ENCODE measurements around the gene MAP1B.

The MAP1B gene

GRCh38 chr5:72109625-72110024, 2.4 kb downstream of the MAP1B start:
- peak overlapping the region; percentile 96 for H3K9ac ChIP-seq (ENCODE audit: low read length)
- peak; percentile 27 for DNase-seq
- peaks cover 5 to 11% of the 10 kb centered on the region in 2 experiments for H3K36me3 ChIP-seq (ENCODE audit: control insufficient read depth in 1 of 2, insufficient read depth in 2 of 2, low read depth in 1 of 2, low read length in 2 of 2)
- H2BK12ac ChIP-seq (ENCODE audit: low read length in 2 of 2) = peak overlapping the region in 1 of 2 experiments; percentile 2
- H3K4me1 ChIP-seq (ENCODE audit: control insufficient read depth, insufficient read depth, low read depth, low read length) = peaks cover 7% of the 10 kb centered on the region
- peak overlapping the region; percentile 62 for H3K4me2 ChIP-seq (ENCODE audit: low read length, poor library complexity, severe bottlenecking)
- H3K23ac ChIP-seq (ENCODE audit: low read length in 2 of 2) = no peak overlapping the region
- no peak overlapping the region for H2AFZ ChIP-seq (ENCODE audit: low read depth, low read length)
- peaks cover 5% of the 10 kb centered on the region for H3K79me1 ChIP-seq (replicated peaks; ENCODE audit: low read length, poor library complexity, severe bottlenecking)
- peak overlapping the region in 1 of 2 experiments; percentile 98 for H3K4me3 ChIP-seq (ENCODE audit: insufficient read depth in 1 of 2, low read depth in 1 of 2, low read length in 2 of 2)
- no peak overlapping the region for H2BK120ac ChIP-seq (ENCODE audit: low read depth, low read length)
- H2BK5ac ChIP-seq (ENCODE audit: low read depth, low read length, poor library complexity, severe bottlenecking) = no peak overlapping the region
- 79% methylated on average over 8 of the region's 10 CpGs for WGBS
- H4K8ac ChIP-seq (ENCODE audit: low read length) = peak overlapping the region; percentile 35
- H4K91ac ChIP-seq (ENCODE audit: low read length) = no peak overlapping the region
- no peak overlapping the region for H3K14ac ChIP-seq (ENCODE audit: low read length in 2 of 2)
- H2AK5ac ChIP-seq (ENCODE audit: low read length, severe bottlenecking) = no peak overlapping the region
- no peak overlapping the region for H3K18ac ChIP-seq (ENCODE audit: low read depth in 1 of 2, low read length in 2 of 2)
- no peaks in the 10 kb centered on the region for H3K9me3 ChIP-seq (ENCODE audit: control insufficient read depth, low read length)
- H3K27ac ChIP-seq (ENCODE audit: low read length, poor library complexity, severe bottlenecking) = no peak overlapping the region
- no peak overlapping the region for H3K4ac ChIP-seq (ENCODE audit: low read depth in 1 of 2, low read length in 2 of 2)
- no peak overlapping the region for H2BK15ac ChIP-seq (ENCODE audit: low read depth, poor library complexity, severe bottlenecking)
- H3K27me3 ChIP-seq (ENCODE audit: control insufficient read depth in 1 of 2, insufficient read depth in 1 of 2, low read length in 2 of 2) = no peaks in the 10 kb centered on the region

GRCh38 chr5:72110394-72111013, 3.2 kb downstream of the MAP1B start:
- Histone ChIP-seq H3K4me1 (ENCODE audit: control insufficient read depth, insufficient read depth, low read depth, low read length) (peaks cover 7% of the 10 kb centered on the region), H3K79me1 (replicated peaks; ENCODE audit: low read length, poor library complexity, severe bottlenecking) (peaks cover 11% of the 10 kb centered on the region), H3K9ac (ENCODE audit: low read length) (peak overlapping the region; percentile 96), H3K27ac (ENCODE audit: low read length, poor library complexity, severe bottlenecking) (no peak overlapping the region), H2AK5ac (ENCODE audit: low read length, severe bottlenecking) (no peak overlapping the region), H2BK15ac (ENCODE audit: low read depth, poor library complexity, severe bottlenecking) (no peak overlapping the region), H3K9me3 (ENCODE audit: control insufficient read depth, low read length) (no peaks in the 10 kb centered on the region), H3K23ac (ENCODE audit: low read length in 2 of 2) (no peak overlapping the region), H3K27me3 (ENCODE audit: control insufficient read depth in 1 of 2, insufficient read depth in 1 of 2, low read length in 2 of 2) (no peaks in the 10 kb centered on the region), H2BK5ac (ENCODE audit: low read depth, low read length, poor library complexity, severe bottlenecking) (no peak overlapping the region), H3K4me3 (ENCODE audit: insufficient read depth in 1 of 2, low read depth in 1 of 2, low read length in 2 of 2) (peak overlapping the region in 1 of 2 experiments; percentile 98), H4K8ac (ENCODE audit: low read length) (no peak overlapping the region), H2BK120ac (ENCODE audit: low read depth, low read length) (no peak overlapping the region), H2BK12ac (ENCODE audit: low read length in 2 of 2) (no peak overlapping the region), H4K91ac (ENCODE audit: low read length) (no peak overlapping the region), H3K14ac (ENCODE audit: low read length in 2 of 2) (no peak overlapping the region), H3K4me2 (ENCODE audit: low read length, poor library complexity, severe bottlenecking) (no peak overlapping the region), H2AFZ (ENCODE audit: low read depth, low read length) (no peak overlapping the region), H3K18ac (ENCODE audit: low read depth in 1 of 2, low read length in 2 of 2) (no peak overlapping the region), H3K4ac (ENCODE audit: low read depth in 1 of 2, low read length in 2 of 2) (no peak overlapping the region), H3K36me3 (ENCODE audit: control insufficient read depth in 1 of 2, insufficient read depth in 2 of 2, low read depth in 1 of 2, low read length in 2 of 2) (peaks cover 6 to 20% of the 10 kb centered on the region in 2 experiments)
- 82% methylated on average over 8 of the region's 9 CpGs for WGBS
- DNase-seq = no peak

- Histone ChIP-seq H2AFZ (ENCODE audit: low read depth, low read length) (no peak overlapping the region), H3K9ac (ENCODE audit: low read length) (peak overlapping the region; percentile 96), H3K27me3 (ENCODE audit: control insufficient read depth in 1 of 2, insufficient read depth in 1 of 2, low read length in 2 of 2) (no peaks in the 10 kb centered on the region), H4K91ac (ENCODE audit: low read length) (no peak overlapping the region), H3K27ac (ENCODE audit: low read length, poor library complexity, severe bottlenecking) (no peak overlapping the region), H2BK12ac (ENCODE audit: low read length in 2 of 2) (no peak overlapping the region), H2BK5ac (ENCODE audit: low read depth, low read length, poor library complexity, severe bottlenecking) (no peak overlapping the region), H3K4me3 (ENCODE audit: insufficient read depth in 1 of 2, low read depth in 1 of 2, low read length in 2 of 2) (no peak overlapping the region), H3K79me1 (replicated peaks; ENCODE audit: low read length, poor library complexity, severe bottlenecking) (peaks cover 13% of the 10 kb centered on the region), H3K36me3 (ENCODE audit: control insufficient read depth in 1 of 2, insufficient read depth in 2 of 2, low read depth in 1 of 2, low read length in 2 of 2) (peaks cover 9 to 39% of the 10 kb centered on the region in 2 experiments), H2BK120ac (ENCODE audit: low read depth, low read length) (no peak overlapping the region), H3K4me2 (ENCODE audit: low read length, poor library complexity, severe bottlenecking) (no peak overlapping the region), H3K18ac (ENCODE audit: low read depth in 1 of 2, low read length in 2 of 2) (no peak overlapping the region), H3K23ac (ENCODE audit: low read length in 2 of 2) (no peak overlapping the region), H3K4me1 (ENCODE audit: control insufficient read depth, insufficient read depth, low read depth, low read length) (peaks cover 7% of the 10 kb centered on the region), H2AK5ac (ENCODE audit: low read length, severe bottlenecking) (no peak overlapping the region), H2BK15ac (ENCODE audit: low read depth, poor library complexity, severe bottlenecking) (no peak overlapping the region), H3K14ac (ENCODE audit: low read length in 2 of 2) (no peak overlapping the region), H4K8ac (ENCODE audit: low read length) (no peak overlapping the region), H3K4ac (ENCODE audit: low read depth in 1 of 2, low read length in 2 of 2) (no peak overlapping the region), H3K9me3 (ENCODE audit: control insufficient read depth, low read length) (no peaks in the 10 kb centered on the region)
- 88% methylated on average over 1 of the region's 1 CpG for WGBS
- DNase-seq = no peak
Observed at GRCh38 chr5:72112389-72112788, 5.1 kb downstream of the MAP1B start.

GRCh38 chr5:72114629-72115028, 7.4 kb downstream of the MAP1B start:
- no peak overlapping the region for H3K4ac ChIP-seq (ENCODE audit: low read depth in 1 of 2, low read length in 2 of 2)
- no peak overlapping the region for H3K14ac ChIP-seq (ENCODE audit: low read length in 2 of 2)
- H2AFZ ChIP-seq (ENCODE audit: low read depth, low read length) = no peak overlapping the region
- no peak overlapping the region for H3K9ac ChIP-seq (ENCODE audit: low read length)
- H2BK120ac ChIP-seq (ENCODE audit: low read depth, low read length) = no peak overlapping the region
- H2BK15ac ChIP-seq (ENCODE audit: low read depth, poor library complexity, severe bottlenecking) = no peak overlapping the region
- H3K4me3 ChIP-seq (ENCODE audit: insufficient read depth in 1 of 2, low read depth in 1 of 2, low read length in 2 of 2) = no peak overlapping the region
- H4K8ac ChIP-seq (ENCODE audit: low read length) = peak overlapping the region; percentile 56
- no peak overlapping the region for H2BK12ac ChIP-seq (ENCODE audit: low read length in 2 of 2)
- no peak for DNase-seq
- H3K9me3 ChIP-seq (ENCODE audit: control insufficient read depth, low read length) = peaks cover 7% of the 10 kb centered on the region
- no CpG with 5 or more reads among the region's 2 CpGs for WGBS
- peaks cover 14 to 61% of the 10 kb centered on the region in 2 experiments for H3K36me3 ChIP-seq (ENCODE audit: control insufficient read depth in 1 of 2, insufficient read depth in 2 of 2, low read depth in 1 of 2, low read length in 2 of 2)
- H3K27ac ChIP-seq (ENCODE audit: low read length, poor library complexity, severe bottlenecking) = no peak overlapping the region
- no peak overlapping the region for H2BK5ac ChIP-seq (ENCODE audit: low read depth, low read length, poor library complexity, severe bottlenecking)
- no peak overlapping the region for H2AK5ac ChIP-seq (ENCODE audit: low read length, severe bottlenecking)
- H3K79me1 ChIP-seq (replicated peaks; ENCODE audit: low read length, poor library complexity, severe bottlenecking) = peaks cover 26% of the 10 kb centered on the region
- H3K4me1 ChIP-seq (ENCODE audit: control insufficient read depth, insufficient read depth, low read depth, low read length) = peaks cover 4% of the 10 kb centered on the region
- H3K23ac ChIP-seq (ENCODE audit: low read length in 2 of 2) = no peak overlapping the region
- H4K91ac ChIP-seq (ENCODE audit: low read length) = no peak overlapping the region
- H3K18ac ChIP-seq (ENCODE audit: low read depth in 1 of 2, low read length in 2 of 2) = no peak overlapping the region
- H3K27me3 ChIP-seq (ENCODE audit: control insufficient read depth in 1 of 2, insufficient read depth in 1 of 2, low read length in 2 of 2) = no peaks in the 10 kb centered on the region
- H3K4me2 ChIP-seq (ENCODE audit: low read length, poor library complexity, severe bottlenecking) = no peak overlapping the region

All from mesenchymal stem cell (in vitro differentiated cells and primary cell).